Measurements from ENCODE around the gene CADPS2. TPM values are rescaled to one million over a fixed set of nuclear protein-coding genes. Genes with fewer than 3 reads are reported as not detected.

CADPS2 gene
- total RNA-seq, 2 experiments from 2014 or later = not detected

- H3K36me3 Mint-ChIP-seq (ENCODE audit: low read depth) = no peaks in the 10 kb centered on the region
- H3K27ac Mint-ChIP-seq = no peak overlapping the region
- CTCF ChIA-PET = no interaction called here
- no peaks in the 10 kb centered on the region for H3K4me1 Mint-ChIP-seq (ENCODE audit: low read depth)
- intact Hi-C loops (cut with micrococcal nuclease) = no loop called here
- TF ChIP-seq CTCF (IDR thresholded peaks at IDR 0.05) = no peak
- DNase-seq (no peak), ATAC-seq (no peak)
- H3K9me3 Mint-ChIP-seq = no peaks in the 10 kb centered on the region
- H3K27me3 Mint-ChIP-seq = no peaks in the 10 kb centered on the region
- POLR2A ChIA-PET = no interaction called here
- no peak overlapping the region for H3K4me3 Mint-ChIP-seq
Measured at GRCh38 chr7:122337011-122337410, 549.2 kb downstream of the CADPS2 start.

- CTCF ChIA-PET = no interaction called here
- Mint-ChIP-seq H3K27me3 (no peaks in the 10 kb centered on the region), H3K27ac (no peak overlapping the region), H3K9me3 (no peaks in the 10 kb centered on the region), H3K36me3 (ENCODE audit: low read depth) (no peaks in the 10 kb centered on the region), H3K4me1 (ENCODE audit: low read depth) (no peaks in the 10 kb centered on the region), H3K4me3 (no peak overlapping the region)
- ATAC-seq (no peak), DNase-seq (no peak)
- POLR2A ChIA-PET = no interaction called here
- intact Hi-C loops (cut with micrococcal nuclease) = no loop called here
- TF ChIP-seq CTCF (IDR thresholded peaks at IDR 0.05) = no peak
Measured at GRCh38 chr7:122329145-122329802, 557.0 kb downstream of the CADPS2 start.

GRCh38 chr7:122327969-122328368 lies 558.3 kb downstream of the CADPS2 start:
- Mint-ChIP-seq H3K4me3 (no peak overlapping the region), H3K36me3 (ENCODE audit: low read depth) (no peaks in the 10 kb centered on the region), H3K4me1 (ENCODE audit: low read depth) (no peaks in the 10 kb centered on the region), H3K9me3 (no peaks in the 10 kb centered on the region), H3K27ac (no peak overlapping the region), H3K27me3 (no peaks in the 10 kb centered on the region)
- DNase-seq = no peak
- intact Hi-C loops (cut with micrococcal nuclease) = no loop called here
- no peak for ATAC-seq
- ChIA-PET POLR2A (no interaction called here), CTCF (no interaction called here)
- no peak for TF ChIP-seq CTCF (IDR thresholded peaks at IDR 0.05)

- CTCF ChIA-PET = no interaction called here
- no peak overlapping the region for H3K27ac Mint-ChIP-seq
- no peak for TF ChIP-seq CTCF (IDR thresholded peaks at IDR 0.05)
- DNase-seq = no peak
- POLR2A ChIA-PET = no interaction called here
- peaks cover 55% of the 10 kb centered on the region for H3K27me3 Mint-ChIP-seq
- intact Hi-C loops (cut with micrococcal nuclease) = no loop called here
- ATAC-seq = no peak
- no peak overlapping the region for H3K4me3 Mint-ChIP-seq
- H3K36me3 Mint-ChIP-seq (ENCODE audit: low read depth) = no peaks in the 10 kb centered on the region
- H3K4me1 Mint-ChIP-seq (ENCODE audit: low read depth) = no peaks in the 10 kb centered on the region
- H3K9me3 Mint-ChIP-seq = peaks cover 3% of the 10 kb centered on the region
Measured at GRCh38 chr7:122316467-122317388, 569.5 kb downstream of the CADPS2 start.

Measured in activated CD8-positive, alpha-beta T cell treated with anti-CD3 and anti-CD28 coated beads for 36 hours (primary cell).